PC-9 (cell line): Measurements from ENCODE around the gene ENGASE.

Experiments
- CTCF ChIP-seq: fragments of 200-600 bp; sonication (generic); conservative IDR thresholded peaks from 2 replicates; pipeline ENCODE4 v1.6.1; 2017; ENCODE audit warnings: mixed run types, antibody characterized with exemption, mild to moderate bottlenecking, moderate library complexity
- EZH2 ChIP-seq: fragments of 200-600 bp; sonication (generic); IDR thresholded peaks from 2 replicates; pipeline ENCODE4 v1.8.0; 2017; ENCODE audit warnings: antibody characterized with exemption, low read depth

- TF ChIP-seq CTCF (no peak), EZH2 (no peak)
Measured at GRCh38 chr17:79120259-79120658, 45.6 kb downstream of the ENGASE start.
